ENCODE results near the gene TENM3. TPM values are rescaled to one million over a fixed set of nuclear protein-coding genes. Genes with fewer than 3 reads are reported as not detected.

Gene TENM3
- total and polyA plus RNA-seq, 2 of the 8 experiments (the other 6 are each of a cell fraction or from before 2014, with no cell fraction given): 36.9 to 69.3 TPM

DNA sequence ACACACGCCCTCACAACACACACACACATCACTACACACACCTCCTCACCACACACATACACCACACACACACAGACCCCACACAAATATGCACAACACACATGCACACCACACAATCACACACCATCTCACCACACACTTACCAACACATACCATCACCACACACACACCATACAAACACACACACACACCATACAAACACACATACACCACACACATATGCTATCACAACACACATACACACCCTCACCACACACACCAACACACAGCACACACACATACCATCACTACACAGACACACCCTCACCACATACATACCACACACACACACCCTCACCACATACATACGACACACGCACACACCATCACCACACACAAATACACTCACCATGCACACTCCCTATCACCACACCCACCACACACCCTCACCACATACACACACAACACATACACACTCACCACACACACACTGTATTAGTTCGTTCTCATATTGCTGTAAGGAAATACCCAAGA lies 567.0 kb downstream of the TENM3 start:
- TF ChIP-seq POLR2A (IDR thresholded peaks at IDR 0.05; ENCODE audit: control extremely low read depth in 1 of 2, low read depth in 2 of 2, low read length in 2 of 2): no peak
- peaks cover 24% of the 10 kb centered on the region for H3K23me2 ChIP-seq (ENCODE audit: low read depth, low read length)
- no peak overlapping the region for H3K23ac ChIP-seq (ENCODE audit: insufficient read length)
- no peaks in the 10 kb centered on the region for H3K79me2 ChIP-seq (ENCODE audit: control insufficient read depth in 1 of 2, insufficient read depth in 2 of 2, low read length in 2 of 2)
- H3K4me1 ChIP-seq (replicated peaks in 1 of 4; ENCODE audit: control insufficient read depth in 3 of 4, insufficient read depth in 4 of 4, low read length in 3 of 4): peaks cover 0 to 10% (median 1%) of the 10 kb centered on the region in 4 experiments; a peak in 4 of 7 replicates
- DNase-seq (ENCODE audit: low read depth in 1 of 2, low spot score in 2 of 2): no peak
- H3K9ac ChIP-seq (replicated peaks in 1 of 4; ENCODE audit: extremely low read depth in 1 of 4, low read depth in 3 of 4, low read length in 3 of 4): peak overlapping the region in 1 of 4 experiments; percentile 23; a peak in 2 of 7 replicates
- peak overlapping the region; percentile 58; the same call in 1 of the 2 replicates for H2AK5ac ChIP-seq (ENCODE audit: low read depth, low read length)
- POLR2A ChIA-PET (ENCODE audit: partially characterized antibody): no interaction called here
- CTCF ChIA-PET (ENCODE audit: partially characterized antibody): no interaction called here
- 82 to 100% methylated on average over 3 to 4 of the region's 4 CpGs for WGBS, 2 experiments (ENCODE audit: extremely low coverage in 1 of 2, insufficient coverage in 1 of 2, insufficient read length in 1 of 2, insufficient replicate concordance in 2 of 2, low coverage in 1 of 2, low lambda C conversion rate in 2 of 2, missing lambda C conversion rate in 1 of 2)
- H4K8ac ChIP-seq (ENCODE audit: extremely low read depth, insufficient read depth, low read length): no peak overlapping the region
- H3K9me3 ChIP-seq (ENCODE audit: insufficient read depth in 2 of 2, low read depth in 1 of 2, low read length in 1 of 2): peaks cover 10 to 15% of the 10 kb centered on the region in 2 experiments; a peak in 2 of 4 replicates
- no peak overlapping the region for H2AFZ ChIP-seq (ENCODE audit: low read length)
- no peak overlapping the region for H3K18ac ChIP-seq (ENCODE audit: extremely low read depth, low read length)
- H2BK20ac ChIP-seq (ENCODE audit: low read length): no peak overlapping the region
- H3K4ac ChIP-seq (replicated peaks; ENCODE audit: insufficient read length, low read depth, low read length): peak overlapping the region; percentile 57
- H3K56ac ChIP-seq (replicated peaks; ENCODE audit: insufficient read length, low read depth, low read length): peak overlapping the region; percentile 99
- peaks cover 0 to 9% (median 5%) of the 10 kb centered on the region in 4 experiments; a peak in 6 of 7 replicates for H3K27me3 ChIP-seq (replicated peaks in 1 of 4; ENCODE audit: control insufficient read depth in 3 of 4, extremely low read depth in 1 of 4, insufficient read depth in 3 of 4, low read length in 3 of 4)
- FAIRE-seq: no peak
- no peak overlapping the region for H4K5ac ChIP-seq (ENCODE audit: insufficient read length, low read depth, low read length)
- H3K36me3 ChIP-seq (ENCODE audit: control insufficient read depth in 2 of 4, insufficient read depth in 4 of 4, low read length in 3 of 4): no peaks in the 10 kb centered on the region; a peak in 2 of 8 replicates
- H3K27ac ChIP-seq (ENCODE audit: low read depth, low read length): no peak overlapping the region
- H4K91ac ChIP-seq (replicated peaks; ENCODE audit: insufficient read length, low read length): peak overlapping the region; percentile 49
- no peak overlapping the region for H3K4me2 ChIP-seq (ENCODE audit: insufficient read depth in 1 of 2, low read depth in 2 of 2, low read length in 2 of 2)
- H2BK15ac ChIP-seq (ENCODE audit: low read length): peak overlapping the region; percentile 93
- H2BK5ac ChIP-seq (ENCODE audit: low read depth, low read length): no peak overlapping the region
- H3K4me3 ChIP-seq (ENCODE audit: extremely low read depth in 1 of 4, insufficient read depth in 2 of 4, low read depth in 3 of 4, low read length in 4 of 4): no peak overlapping the region
- peaks cover 2% of the 10 kb centered on the region; the same call in 1 of the 2 replicates for H3K79me1 ChIP-seq (ENCODE audit: low read depth, low read length)
- no peak overlapping the region for H2BK120ac ChIP-seq (replicated peaks; ENCODE audit: low read depth, low read length)
- peaks cover 0 to 15% of the 10 kb centered on the region in 2 experiments for H4K20me1 ChIP-seq (replicated peaks in 1 of 2; ENCODE audit: control insufficient read depth in 1 of 2, insufficient read depth in 2 of 2, low read length in 2 of 2)
- H2BK12ac ChIP-seq (ENCODE audit: low read depth, low read length): peak overlapping the region; percentile 18; the same call in 1 of the 2 replicates
- H3K14ac ChIP-seq (ENCODE audit: insufficient read length): no peak overlapping the region
